Fibroblast of lung (primary cell): Measurements from ENCODE around the gene PIK3R6. TPM values are rescaled to one million over a fixed set of nuclear protein-coding genes. Genes with fewer than 3 reads are reported as not detected.

Experiments used
- DNase-seq, 2 donors: peaks; one replicate each; pipeline versions ENCODE4 v3.0.0 to v3.0.0-alpha.2; 2010; ENCODE audit warnings: low read depth in 2 of 2
- H2AFZ ChIP-seq: 2 replicates; pipeline ENCODE4 v1.5.1; 2012; ENCODE audit warnings: low read length, control low read depth, inconsistent platforms
- H3K27ac ChIP-seq: 2 replicates; pipeline ENCODE4 v1.5.1; 2011; ENCODE audit warnings: low read length, control low read depth; ENCODE audit not compliant: insufficient read depth
- H3K27me3 ChIP-seq: 2 replicates; pipeline ENCODE4 v1.5.1; 2011; ENCODE audit warnings: mild to moderate bottlenecking, low read length; ENCODE audit not compliant: control insufficient read depth, insufficient read depth
- H3K36me3 ChIP-seq: 2 replicates; pipeline ENCODE4 v1.5.1; 2011; ENCODE audit warnings: low read length; ENCODE audit not compliant: control insufficient read depth, insufficient read depth
- H3K4me1 ChIP-seq: 2 replicates; pipeline ENCODE4 v1.5.1; 2011; ENCODE audit warnings: low read length; ENCODE audit not compliant: control insufficient read depth, insufficient read depth; ENCODE audit errors: extremely low read depth
- H3K4me2 ChIP-seq: 2 replicates; pipeline ENCODE4 v1.5.1; 2011; ENCODE audit warnings: low read length, control low read depth; ENCODE audit not compliant: insufficient read depth; ENCODE audit errors: extremely low read depth
- H3K4me3 ChIP-seq, 4 experiments: fragments of 200-600 bp in 1 of 4; sonication (generic) in 1 of 4; replicated peaks in 1 of 4; 2 replicates each; pipeline ENCODE4 v1.5.1; 2011 to 2016; ENCODE audit warnings: low read length in 4 of 4, low read depth in 3 of 4, mild to moderate bottlenecking in 3 of 4, control low read depth in 2 of 4, inconsistent platforms in 1 of 4, mixed read lengths in 1 of 4; ENCODE audit not compliant: insufficient read depth in 1 of 4; ENCODE audit errors: control extremely low read depth in 1 of 4
- H3K79me2 ChIP-seq: 2 replicates; pipeline ENCODE4 v1.5.1; 2012; ENCODE audit warnings: mild to moderate bottlenecking, low read length, inconsistent platforms; ENCODE audit not compliant: control insufficient read depth, insufficient read depth
- H3K9ac ChIP-seq: 2 replicates; pipeline ENCODE4 v1.5.1; 2011; ENCODE audit warnings: mild to moderate bottlenecking, low read length, control low read depth; ENCODE audit not compliant: insufficient read depth
- H3K9me3 ChIP-seq: 2 replicates; pipeline ENCODE4 v1.5.1; 2012; ENCODE audit warnings: low read depth, low read length; ENCODE audit not compliant: control insufficient read depth, insufficient read depth
- H4K20me1 ChIP-seq: 2 replicates; pipeline ENCODE4 v1.5.1; 2011; ENCODE audit warnings: low read length; ENCODE audit not compliant: control insufficient read depth, insufficient read depth; ENCODE audit errors: extremely low read depth
- EZH2 ChIP-seq: IDR thresholded peaks from 2 replicates; pipeline ENCODE4 v1.5.1; 2012; ENCODE audit warnings: low read length, control low read depth, mild to moderate bottlenecking; ENCODE audit errors: missing control alignments
- polyA plus RNA-seq, 2 donors: library from polyadenylated mRNA; depleted of rRNA in 1 of 2; stranded (reverse) in 1 of 2; unstranded in 1 of 2; fragments of >200 nt; gene quantifications; 2 replicates each; pipeline ENCODE4 v1.2.1, GENCODE V29; 2011 to 2012; ENCODE audit warnings: missing spikeins in 1 of 2
- total RNA-seq: library from RNA; depleted of rRNA; stranded (reverse); fragments of >200 nt; gene quantifications from 2 replicates; pipeline ENCODE4 v1.2.1, GENCODE V29; 2014
- TF ChIP-seq, protein P1 (sequence below), 2 donors: IDR thresholded peaks in 1 of 2; conservative IDR thresholded peaks in 1 of 2; 1 replicate in 1 of 2; 2 replicates in 1 of 2; pipeline ENCODE4 v1.5.1; 2011 to 2012; ENCODE audit warnings: low read length in 2 of 2, control low read depth in 1 of 2, inconsistent platforms in 1 of 2, low read depth in 1 of 2, mild to moderate bottlenecking in 1 of 2

PIK3R6 gene
- total and polyA plus RNA-seq, 2 donors (not counting 1 experiment from before 2014, with no cell fraction given) = 0.02 TPM; not detected in 1

DNA sequence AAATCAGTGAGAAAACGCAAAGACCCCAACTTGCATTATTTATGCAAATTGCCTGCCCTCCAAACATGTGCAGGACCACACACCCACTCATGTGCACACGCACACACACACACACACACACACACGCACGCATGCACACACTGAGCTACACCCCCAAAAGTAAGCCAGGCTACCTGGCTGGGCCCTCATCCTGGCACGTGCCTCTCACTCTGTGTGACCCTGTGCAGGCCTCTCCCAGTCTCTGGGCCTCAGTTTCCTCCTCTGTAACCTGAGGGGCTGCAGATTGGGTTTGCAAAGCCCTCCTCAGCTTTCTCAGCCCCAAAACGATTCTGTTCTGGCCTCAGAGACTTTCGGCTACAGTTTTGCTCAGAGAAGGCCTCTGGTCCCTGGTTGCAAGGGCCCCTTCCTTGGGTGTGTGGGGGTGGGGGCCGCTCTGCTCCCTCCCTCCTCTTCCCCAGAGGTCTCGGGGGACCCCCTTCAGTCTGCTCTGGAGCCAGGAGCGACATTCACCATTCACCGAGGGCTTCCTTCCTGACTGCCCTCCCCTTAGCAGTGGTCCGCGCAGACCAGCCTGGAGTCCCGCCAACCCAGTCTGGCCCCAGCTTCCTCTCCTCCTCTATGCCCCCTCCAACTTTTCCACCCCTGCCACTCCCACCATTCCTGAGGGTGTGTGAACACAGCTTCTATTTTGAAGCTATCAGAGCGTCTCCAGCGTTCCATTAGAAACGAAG lies 5.4 kb upstream of the PIK3R6 start:
- no peak for DNase-seq
- H3K9ac ChIP-seq = no peak overlapping the region

DNA sequence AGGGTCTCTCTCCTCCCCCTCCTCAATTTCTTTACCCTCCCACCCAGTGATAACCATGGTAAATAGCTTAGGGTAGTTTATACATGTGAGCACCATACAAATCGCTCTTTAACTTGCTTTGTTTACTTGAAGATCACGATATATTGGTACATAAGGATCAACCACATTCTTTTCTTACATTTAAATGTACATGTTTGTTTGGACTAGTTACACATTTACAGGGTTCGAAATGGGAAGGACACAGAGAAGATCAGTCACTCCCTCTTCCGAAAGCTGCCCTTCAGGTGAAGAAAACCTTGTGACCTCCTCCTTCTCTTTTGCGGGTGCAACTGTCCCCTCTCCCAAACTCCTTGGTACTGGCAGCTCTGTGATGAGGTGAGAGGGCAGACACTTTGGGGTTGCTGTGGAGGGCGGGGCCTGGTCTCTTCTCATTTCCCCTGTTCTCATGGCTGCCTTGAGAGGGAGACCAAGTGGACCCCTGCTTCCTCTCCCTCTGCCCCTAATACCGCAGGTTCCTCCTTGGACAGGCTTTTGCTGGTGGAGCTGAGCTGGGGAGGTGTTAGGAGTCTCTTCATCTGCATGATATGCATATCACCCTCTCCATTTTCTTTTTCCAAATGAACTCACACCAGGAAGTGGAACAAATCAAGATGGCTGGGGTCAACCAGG lies 4.7 kb upstream of the PIK3R6 start:
- Histone ChIP-seq H3K27me3 (peaks cover 3% of the 10 kb centered on the region), H3K4me3 (no peak overlapping the region), H4K20me1 (no peaks in the 10 kb centered on the region), H3K9ac (no peak overlapping the region), H3K4me1 (no peaks in the 10 kb centered on the region), H2AFZ (no peak overlapping the region), H3K79me2 (no peaks in the 10 kb centered on the region), H3K36me3 (no peaks in the 10 kb centered on the region), H3K27ac (no peak overlapping the region), H3K4me2 (no peak overlapping the region), H3K9me3 (no peaks in the 10 kb centered on the region)
- TF ChIP-seq, protein P1, sequence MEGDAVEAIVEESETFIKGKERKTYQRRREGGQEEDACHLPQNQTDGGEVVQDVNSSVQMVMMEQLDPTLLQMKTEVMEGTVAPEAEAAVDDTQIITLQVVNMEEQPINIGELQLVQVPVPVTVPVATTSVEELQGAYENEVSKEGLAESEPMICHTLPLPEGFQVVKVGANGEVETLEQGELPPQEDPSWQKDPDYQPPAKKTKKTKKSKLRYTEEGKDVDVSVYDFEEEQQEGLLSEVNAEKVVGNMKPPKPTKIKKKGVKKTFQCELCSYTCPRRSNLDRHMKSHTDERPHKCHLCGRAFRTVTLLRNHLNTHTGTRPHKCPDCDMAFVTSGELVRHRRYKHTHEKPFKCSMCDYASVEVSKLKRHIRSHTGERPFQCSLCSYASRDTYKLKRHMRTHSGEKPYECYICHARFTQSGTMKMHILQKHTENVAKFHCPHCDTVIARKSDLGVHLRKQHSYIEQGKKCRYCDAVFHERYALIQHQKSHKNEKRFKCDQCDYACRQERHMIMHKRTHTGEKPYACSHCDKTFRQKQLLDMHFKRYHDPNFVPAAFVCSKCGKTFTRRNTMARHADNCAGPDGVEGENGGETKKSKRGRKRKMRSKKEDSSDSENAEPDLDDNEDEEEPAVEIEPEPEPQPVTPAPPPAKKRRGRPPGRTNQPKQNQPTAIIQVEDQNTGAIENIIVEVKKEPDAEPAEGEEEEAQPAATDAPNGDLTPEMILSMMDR (conservative IDR thresholded peaks at IDR 0.05 in 1 of 2, IDR thresholded peaks at IDR 0.05 in 1 of 2; ENCODE audit: low read depth in 1 of 2, low read length in 2 of 2) = no peak
- TF ChIP-seq EZH2 = no peak
- no peak for DNase-seq

More for the DNA sequence above, 5.4 kb upstream of the PIK3R6 start:
- Histone ChIP-seq H3K79me2 (no peaks in the 10 kb centered on the region), H3K36me3 (no peaks in the 10 kb centered on the region), H2AFZ (no peak overlapping the region), H4K20me1 (no peaks in the 10 kb centered on the region), H3K9me3 (no peaks in the 10 kb centered on the region), H3K27me3 (peaks cover 3% of the 10 kb centered on the region), H3K27ac (no peak overlapping the region), H3K4me2 (no peak overlapping the region), H3K4me3 (no peak overlapping the region), H3K4me1 (no peaks in the 10 kb centered on the region)
- no peak for TF ChIP-seq EZH2
- TF ChIP-seq, protein P1 (conservative IDR thresholded peaks at IDR 0.05 in 1 of 2, IDR thresholded peaks at IDR 0.05 in 1 of 2; ENCODE audit: low read depth in 1 of 2, low read length in 2 of 2) = no peak

DNA sequence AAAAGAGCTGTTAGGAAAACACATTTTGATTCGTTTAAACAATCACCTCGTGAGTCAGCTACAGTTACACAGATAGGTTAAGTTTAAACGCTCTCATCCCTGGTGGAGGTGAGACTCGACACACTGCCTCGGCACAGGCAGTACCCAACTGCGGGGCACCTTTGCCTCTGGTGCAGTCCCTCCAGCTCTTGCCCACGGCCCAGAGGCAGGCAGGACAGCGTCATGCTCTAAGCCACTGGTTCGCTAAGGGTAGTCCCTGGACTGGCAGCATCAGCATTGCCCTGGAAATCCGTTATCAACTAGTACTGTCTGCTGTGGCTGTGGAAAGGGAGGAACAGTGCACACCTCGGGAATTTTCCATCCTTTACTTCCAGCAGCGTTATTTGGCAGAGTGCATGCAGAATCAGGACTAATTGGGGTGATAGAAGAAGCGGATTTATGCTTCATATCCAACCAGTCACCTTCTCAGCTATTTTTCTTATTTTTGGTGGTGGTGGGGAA lies 3.7 kb upstream of the PIK3R6 start:
- peaks cover 3% of the 10 kb centered on the region for H3K27me3 ChIP-seq
- no peaks in the 10 kb centered on the region for H3K36me3 ChIP-seq
- no peaks in the 10 kb centered on the region for H4K20me1 ChIP-seq
- TF ChIP-seq EZH2 = no peak
- TF ChIP-seq, protein P1 (conservative IDR thresholded peaks at IDR 0.05 in 1 of 2, IDR thresholded peaks at IDR 0.05 in 1 of 2; ENCODE audit: low read depth in 1 of 2, low read length in 2 of 2) = no peak
- H3K4me2 ChIP-seq = no peak overlapping the region
- H3K27ac ChIP-seq = no peak overlapping the region
- no peak for DNase-seq
- H3K79me2 ChIP-seq = no peaks in the 10 kb centered on the region
- H3K9ac ChIP-seq = no peak overlapping the region
- H3K4me1 ChIP-seq = no peaks in the 10 kb centered on the region
- no peak overlapping the region for H3K4me3 ChIP-seq
- H3K9me3 ChIP-seq = no peaks in the 10 kb centered on the region
- H2AFZ ChIP-seq = no peak overlapping the region
